ENCODE data around the gene RPS14. TPM values are rescaled to one million over a fixed set of nuclear protein-coding genes. Genes with fewer than 3 reads are reported as not detected.

Gene RPS14
- total RNA-seq, 1 donor from 2014 or later = 4,086 TPM

DNA sequence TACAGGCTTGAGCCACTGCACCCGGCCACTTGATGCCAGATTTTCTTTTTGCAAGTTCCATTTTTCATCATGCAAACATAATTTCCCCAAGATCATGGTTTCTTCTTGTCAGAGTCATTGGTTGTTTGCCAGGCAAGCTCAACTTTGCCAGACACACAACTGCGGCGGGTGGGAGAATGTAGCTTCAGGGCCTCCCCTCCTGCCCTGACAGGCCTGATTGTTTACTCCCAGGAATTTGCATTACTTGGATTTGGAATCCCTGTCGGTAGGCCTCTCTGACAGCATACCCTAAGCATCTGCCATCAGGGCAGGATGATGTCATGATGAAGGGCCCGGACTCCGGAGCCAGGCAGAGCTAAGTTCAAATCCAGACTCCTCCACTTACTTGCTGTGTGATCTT lies 15.1 kb downstream of the RPS14 start:
- Mint-ChIP-seq H3K27me3 (no peaks in the 10 kb centered on the region), H3K27ac (peak overlapping the region; percentile 64), H3K4me1 (peaks cover 62% of the 10 kb centered on the region), H3K4me3 (no peak overlapping the region), H3K36me3 (ENCODE audit: low read depth) (no peaks in the 10 kb centered on the region), H3K9me3 (no peaks in the 10 kb centered on the region)
- CTCF ChIA-PET = interaction anchor here (1.0 to 10.1 kb wide), 3 partner anchors 14 to 37 kb away, joined by 5 to 175 read pairs (median 43); partner anchors contain the start of gene CD74
- TF ChIP-seq, protein P1, sequence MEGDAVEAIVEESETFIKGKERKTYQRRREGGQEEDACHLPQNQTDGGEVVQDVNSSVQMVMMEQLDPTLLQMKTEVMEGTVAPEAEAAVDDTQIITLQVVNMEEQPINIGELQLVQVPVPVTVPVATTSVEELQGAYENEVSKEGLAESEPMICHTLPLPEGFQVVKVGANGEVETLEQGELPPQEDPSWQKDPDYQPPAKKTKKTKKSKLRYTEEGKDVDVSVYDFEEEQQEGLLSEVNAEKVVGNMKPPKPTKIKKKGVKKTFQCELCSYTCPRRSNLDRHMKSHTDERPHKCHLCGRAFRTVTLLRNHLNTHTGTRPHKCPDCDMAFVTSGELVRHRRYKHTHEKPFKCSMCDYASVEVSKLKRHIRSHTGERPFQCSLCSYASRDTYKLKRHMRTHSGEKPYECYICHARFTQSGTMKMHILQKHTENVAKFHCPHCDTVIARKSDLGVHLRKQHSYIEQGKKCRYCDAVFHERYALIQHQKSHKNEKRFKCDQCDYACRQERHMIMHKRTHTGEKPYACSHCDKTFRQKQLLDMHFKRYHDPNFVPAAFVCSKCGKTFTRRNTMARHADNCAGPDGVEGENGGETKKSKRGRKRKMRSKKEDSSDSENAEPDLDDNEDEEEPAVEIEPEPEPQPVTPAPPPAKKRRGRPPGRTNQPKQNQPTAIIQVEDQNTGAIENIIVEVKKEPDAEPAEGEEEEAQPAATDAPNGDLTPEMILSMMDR (IDR thresholded peaks at IDR 0.05) = no peak
- intact Hi-C loops (cut with micrococcal nuclease) = no loop called here
- POLR2A ChIA-PET = interaction anchor here (2.3 to 43.9 kb wide), 2 partner anchors 15 to 26 kb away, joined by 11 to 2478 read pairs; partner anchors contain the start of genes CD74 and RPS14
- ATAC-seq (ENCODE audit: low read depth) (no peak), DNase-seq (no peak)

DNA sequence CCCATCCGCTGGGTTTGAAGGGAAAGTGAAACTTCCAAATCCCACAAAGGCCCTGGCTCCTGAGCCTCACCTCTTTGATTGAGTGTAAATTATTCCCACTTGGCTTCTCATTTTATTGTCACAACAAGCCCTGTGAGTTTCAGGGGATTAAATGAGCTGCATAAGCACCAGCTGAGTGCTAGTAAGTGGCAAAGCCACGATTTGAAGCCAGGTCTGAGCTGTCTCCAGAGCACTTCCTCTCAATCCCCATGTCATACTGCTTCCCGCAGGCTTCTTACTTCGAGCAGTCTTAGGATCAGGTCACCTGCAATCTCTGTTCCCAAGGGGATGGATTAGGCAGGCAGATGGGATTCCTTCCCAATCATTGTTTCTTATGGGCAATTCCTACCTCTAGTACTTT lies 18.0 kb downstream of the RPS14 start:
- TF ChIP-seq, protein P1 (IDR thresholded peaks at IDR 0.05) = no peak
- Mint-ChIP-seq H3K9me3 (no peaks in the 10 kb centered on the region), H3K4me1 (peaks cover 80% of the 10 kb centered on the region), H3K36me3 (ENCODE audit: low read depth) (no peaks in the 10 kb centered on the region), H3K27ac (peak overlapping the region; percentile 60), H3K4me3 (no peak overlapping the region), H3K27me3 (no peaks in the 10 kb centered on the region)
- POLR2A ChIA-PET = interaction anchor here (1.9 to 43.9 kb wide), 2 partner anchors 18 to 23 kb away, joined by 12 to 2478 read pairs; partner anchors contain the start of genes CD74 and RPS14
- intact Hi-C loops (cut with micrococcal nuclease) = no loop called here
- CTCF ChIA-PET = interaction anchor here (0.6 to 10.1 kb wide), 3 partner anchors 10 to 34 kb away, joined by 3 to 175 read pairs (median 43); partner anchors contain the start of gene CD74
- ATAC-seq (ENCODE audit: low read depth) (no peak), DNase-seq (no peak)

DNA sequence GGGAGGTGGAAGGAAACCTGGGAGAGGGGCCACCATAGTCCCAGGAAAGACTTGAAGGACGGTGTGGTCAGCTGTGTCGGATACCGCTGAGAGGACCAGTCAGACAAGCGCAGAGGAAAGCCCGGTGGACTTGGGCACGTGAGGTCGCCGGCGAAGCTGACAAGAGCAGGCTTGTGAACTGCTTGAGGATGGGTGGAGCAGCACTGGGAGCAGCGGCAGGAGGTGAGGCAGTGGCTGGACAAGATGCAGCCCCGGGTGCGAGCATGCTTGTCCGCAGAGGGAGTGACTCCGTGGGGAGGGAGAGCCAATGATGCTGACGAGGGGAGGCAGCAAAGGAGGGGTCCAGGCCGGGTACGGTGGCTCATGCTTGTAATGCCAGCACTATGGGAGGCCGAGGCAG lies 18.5 kb downstream of the RPS14 start:
- Mint-ChIP-seq H3K4me1 (peaks cover 75% of the 10 kb centered on the region), H3K27ac (peak overlapping the region; percentile 59), H3K4me3 (no peak overlapping the region), H3K27me3 (no peaks in the 10 kb centered on the region), H3K36me3 (ENCODE audit: low read depth) (no peaks in the 10 kb centered on the region), H3K9me3 (no peaks in the 10 kb centered on the region)
- intact Hi-C loops (cut with micrococcal nuclease) = no loop called here
- ChIA-PET POLR2A (interaction anchor here (1.9 to 43.9 kb wide), 2 partner anchors 19 to 22 kb away, joined by 12 to 2478 read pairs; partner anchors contain the start of genes CD74 and RPS14), CTCF (interaction anchor here (10.1 kb wide), 1 partner anchor 33 kb away, joined by 175 read pairs; no protein-coding TSS in a partner anchor)
- DNase-seq = no peak
- no peak for ATAC-seq (ENCODE audit: low read depth)
- TF ChIP-seq, protein P1 (IDR thresholded peaks at IDR 0.05) = no peak

DNA sequence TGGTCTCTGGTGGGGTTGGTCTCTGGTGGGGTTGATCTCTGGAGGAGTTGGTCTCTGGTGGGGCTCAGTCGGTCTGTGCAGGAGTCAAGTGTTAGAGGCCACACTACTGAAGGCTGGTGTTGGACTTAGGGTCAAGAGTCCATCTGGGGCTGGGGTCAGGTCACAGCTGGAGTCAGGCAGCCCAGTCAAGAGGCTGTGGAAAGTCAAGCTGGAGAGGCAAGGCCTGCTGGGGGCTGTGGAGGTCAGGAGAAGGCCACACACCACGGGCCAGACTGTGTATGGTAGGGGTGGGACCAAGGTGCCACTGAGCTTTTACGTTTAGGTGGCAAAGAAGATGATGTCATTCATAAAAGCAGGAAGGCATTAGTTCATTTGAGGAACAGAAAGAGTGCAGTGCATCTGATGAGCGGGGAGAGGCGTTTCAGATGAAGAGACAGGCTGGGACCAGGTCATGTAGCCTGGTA lies 20.1 kb downstream of the RPS14 start:
- DNase-seq (no peak), ATAC-seq (ENCODE audit: low read depth) (peak; percentile 97)
- POLR2A ChIA-PET = interaction anchor here (0.7 to 43.9 kb wide), 3 partner anchors 20 to 267 kb away, joined by 3 to 2478 read pairs (median 6); partner anchors contain the start of genes CD74 and RPS14
- H3K27ac Mint-ChIP-seq = peak overlapping the region; percentile 94
- CTCF ChIA-PET = interaction anchor here (1.0 to 10.1 kb wide), 3 partner anchors 9 to 32 kb away, joined by 4 to 175 read pairs (median 5); partner anchors contain the start of gene CD74
- intact Hi-C loops (cut with micrococcal nuclease) = loop anchor here (1.0 kb wide), 2 partner anchors 10 to 16 kb away; no protein-coding TSS in a partner anchor
- H3K4me1 Mint-ChIP-seq = peaks cover 67% of the 10 kb centered on the region
- H3K4me3 Mint-ChIP-seq = peak overlapping the region; percentile 53
- TF ChIP-seq, protein P1 (IDR thresholded peaks at IDR 0.05) = no peak
- no peaks in the 10 kb centered on the region for H3K27me3 Mint-ChIP-seq
- no peaks in the 10 kb centered on the region for H3K9me3 Mint-ChIP-seq
- H3K36me3 Mint-ChIP-seq (ENCODE audit: low read depth) = no peaks in the 10 kb centered on the region

DNA sequence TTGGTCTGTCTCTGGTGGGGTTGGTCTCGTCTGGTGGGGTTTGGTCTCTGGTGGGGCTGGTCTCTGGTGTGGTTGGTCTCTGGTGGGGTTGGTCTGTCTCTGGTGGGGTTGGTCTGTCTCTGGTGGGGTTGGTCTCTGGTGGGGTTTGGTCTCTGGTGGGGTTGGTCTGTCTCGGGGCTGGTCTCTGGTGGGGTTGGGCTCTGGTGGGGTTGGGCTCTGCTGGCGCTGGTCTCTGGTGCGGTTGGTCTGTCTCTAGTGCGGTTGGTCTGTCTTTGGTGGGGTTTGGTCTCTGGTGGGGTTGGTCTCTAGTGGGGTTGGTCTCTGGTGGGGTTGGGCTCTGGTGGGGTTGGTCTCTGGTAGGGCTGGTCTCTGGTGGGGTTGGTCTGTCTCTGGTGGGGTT lies 20.6 kb downstream of the RPS14 start:
- TF ChIP-seq, protein P1 (IDR thresholded peaks at IDR 0.05) = no peak
- no peak for DNase-seq
- ATAC-seq (ENCODE audit: low read depth) = no peak
- Mint-ChIP-seq H3K4me3 (no peak overlapping the region), H3K36me3 (ENCODE audit: low read depth) (no peaks in the 10 kb centered on the region), H3K27me3 (no peaks in the 10 kb centered on the region), H3K27ac (peak overlapping the region; percentile 94), H3K4me1 (peaks cover 64% of the 10 kb centered on the region), H3K9me3 (no peaks in the 10 kb centered on the region)
- CTCF ChIA-PET = interaction anchor here (1.0 to 10.1 kb wide), 3 partner anchors 9 to 31 kb away, joined by 4 to 175 read pairs (median 5); partner anchors contain the start of gene CD74
- POLR2A ChIA-PET = interaction anchor here (1.3 to 43.9 kb wide), 2 partner anchors 20 to 21 kb away, joined by 6 to 2478 read pairs; partner anchors contain the start of genes CD74 and RPS14
- intact Hi-C loops (cut with micrococcal nuclease) = loop anchor here (1.0 kb wide), 2 partner anchors 10 to 16 kb away; no protein-coding TSS in a partner anchor

Data from activated B cell treated with CpG ODN at 0.5 μM for 24 hours (primary cell).